A673 (cell line): ENCODE measurements around the gene ARHGAP26.

Experiments
- EZH2 ChIP-seq: fragments of 200-600 bp; sonication (generic); IDR thresholded peaks from 2 replicates; pipeline ENCODE4 v1.6.1; 2017; ENCODE audit warnings: borderline replicate concordance, low read depth, mild to moderate bottlenecking, mixed read lengths, antibody characterized with exemption, low read length; ENCODE audit not compliant: poor library complexity, severe bottlenecking
- TF ChIP-seq, protein P1 (sequence below): fragments of 300-800, 200-600 bp; sonication (generic); conservative IDR thresholded peaks from 2 replicates; pipeline ENCODE4 v1.5.1; 2017; ENCODE audit warnings: low read depth, mild to moderate bottlenecking, antibody characterized with exemption, low read length, moderate library complexity, mixed read lengths

DNA sequence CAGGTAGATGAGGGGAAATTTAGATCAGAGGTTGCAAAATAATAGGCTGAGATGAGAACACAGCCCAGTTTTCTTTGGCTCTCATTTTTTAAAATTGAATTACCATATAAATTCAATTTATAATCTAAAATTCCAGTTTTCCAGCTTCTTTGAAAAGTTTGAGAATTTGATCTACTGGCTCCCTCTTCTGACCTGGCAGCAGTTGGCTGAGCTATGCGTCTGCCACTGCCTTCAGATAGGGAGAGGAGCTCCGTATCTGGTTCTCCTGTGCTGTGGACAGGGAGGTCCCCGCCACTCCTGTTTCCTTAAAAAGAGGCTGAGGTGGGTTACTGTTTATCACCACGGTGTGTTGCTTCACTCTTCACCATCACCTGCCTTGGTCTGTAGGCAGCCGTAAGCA, 103.7 kb downstream of the ARHGAP26 start:
- TF ChIP-seq, protein P1, sequence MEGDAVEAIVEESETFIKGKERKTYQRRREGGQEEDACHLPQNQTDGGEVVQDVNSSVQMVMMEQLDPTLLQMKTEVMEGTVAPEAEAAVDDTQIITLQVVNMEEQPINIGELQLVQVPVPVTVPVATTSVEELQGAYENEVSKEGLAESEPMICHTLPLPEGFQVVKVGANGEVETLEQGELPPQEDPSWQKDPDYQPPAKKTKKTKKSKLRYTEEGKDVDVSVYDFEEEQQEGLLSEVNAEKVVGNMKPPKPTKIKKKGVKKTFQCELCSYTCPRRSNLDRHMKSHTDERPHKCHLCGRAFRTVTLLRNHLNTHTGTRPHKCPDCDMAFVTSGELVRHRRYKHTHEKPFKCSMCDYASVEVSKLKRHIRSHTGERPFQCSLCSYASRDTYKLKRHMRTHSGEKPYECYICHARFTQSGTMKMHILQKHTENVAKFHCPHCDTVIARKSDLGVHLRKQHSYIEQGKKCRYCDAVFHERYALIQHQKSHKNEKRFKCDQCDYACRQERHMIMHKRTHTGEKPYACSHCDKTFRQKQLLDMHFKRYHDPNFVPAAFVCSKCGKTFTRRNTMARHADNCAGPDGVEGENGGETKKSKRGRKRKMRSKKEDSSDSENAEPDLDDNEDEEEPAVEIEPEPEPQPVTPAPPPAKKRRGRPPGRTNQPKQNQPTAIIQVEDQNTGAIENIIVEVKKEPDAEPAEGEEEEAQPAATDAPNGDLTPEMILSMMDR: peak; percentile 33; the same call in 1 of the 2 replicates
- no peak for TF ChIP-seq EZH2
